Suprapubic skin (tissue), 4 donors: ENCODE results near the gene SEMA5A.

ENCODE experiments used
- POLR2A ChIP-seq, 2 donors: fragments of 450-650 bp; IDR thresholded peaks; one replicate each; pipeline ENCODE4 v1.6.1; 2017; ENCODE audit warnings: antibody characterized with exemption in 2 of 2, mild to moderate bottlenecking in 2 of 2, moderate library complexity in 2 of 2
- POLR2AphosphoS5 ChIP-seq, 3 donors: sonication (generic); formaldehyde crosslinking; IDR thresholded peaks; one replicate each; pipeline ENCODE4 v1.6.1; 2017; ENCODE audit warnings: antibody characterized with exemption in 3 of 3

DNA sequence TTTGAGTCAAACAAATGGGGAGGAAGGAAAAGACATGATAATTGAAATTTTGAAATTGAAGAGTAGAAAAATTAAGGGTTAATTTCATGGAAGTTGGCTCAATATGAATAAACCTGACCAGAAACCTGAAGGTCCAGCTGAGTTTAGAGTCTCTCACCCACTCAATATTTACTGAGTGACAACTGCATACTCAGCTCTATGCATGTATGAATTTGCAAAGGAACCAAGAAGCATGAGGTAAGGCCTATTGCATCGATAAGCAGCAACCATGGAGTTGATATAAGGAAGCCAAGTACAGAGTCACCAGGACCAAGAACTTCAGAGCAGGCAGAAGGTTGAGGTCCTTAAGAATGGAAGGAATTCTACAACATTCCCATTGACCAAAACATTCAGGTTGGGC lies 163.4 kb downstream of the SEMA5A start:
- TF ChIP-seq POLR2A (IDR thresholded peaks at IDR 0.05) (no peak), POLR2AphosphoS5 (IDR thresholded peaks at IDR 0.05) (no peak)
